Measurements from ENCODE around the gene MST1R.

MST1R gene

DNA sequence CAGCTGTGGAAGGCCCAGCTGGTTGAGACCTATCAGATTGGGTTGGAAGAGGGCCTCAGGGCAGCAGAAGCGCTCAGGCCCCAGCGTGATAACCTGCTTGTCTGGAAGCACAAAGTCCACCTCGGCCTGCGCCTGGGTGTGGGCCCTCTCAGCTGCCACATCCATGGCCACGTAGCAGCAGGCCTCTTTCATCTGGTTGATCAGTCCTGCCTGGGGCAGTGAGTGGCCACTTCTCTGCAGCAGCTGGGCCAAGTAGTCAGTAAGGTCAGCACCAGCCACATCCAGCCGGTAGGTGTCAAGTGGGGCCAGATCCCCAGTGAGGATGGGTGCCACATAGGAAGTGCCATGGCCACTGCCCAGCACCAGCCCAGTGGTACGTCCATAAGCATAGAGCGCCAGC is 30.1 kb downstream of the MST1R start:
- Histone ChIP-seq H3K9me2 (ENCODE audit: low read depth, low read length) (no peaks in the 10 kb centered on the region), H2AFZ (ENCODE audit: low read length) (no peak overlapping the region), H3K9ac (ENCODE audit: low read length) (no peak overlapping the region), H4K20me1 (ENCODE audit: insufficient read depth, low read length) (no peaks in the 10 kb centered on the region), H3K79me2 (ENCODE audit: insufficient read depth, low read length) (no peaks in the 10 kb centered on the region), H3K36me3 (ENCODE audit: insufficient read depth, low read length) (no peaks in the 10 kb centered on the region), H3K4me2 (ENCODE audit: low read length) (no peak overlapping the region), H3F3A (ENCODE audit: insufficient read depth, low read length) (no peaks in the 10 kb centered on the region), H3K27me3 (ENCODE audit: insufficient read depth, low read length) (no peaks in the 10 kb centered on the region), H3K9me3 (ENCODE audit: low read length) (no peaks in the 10 kb centered on the region), H3K4me1 (ENCODE audit: insufficient read depth, low read length, severe bottlenecking) (peaks cover 8% of the 10 kb centered on the region), H3K4me3 (ENCODE audit: low read depth, low read length, poor library complexity, severe bottlenecking) (no peak overlapping the region), H3K27ac (ENCODE audit: low read depth, low read length, poor library complexity, severe bottlenecking) (no peak overlapping the region)
- no peak for TF ChIP-seq EZH2 (IDR thresholded peaks at IDR 0.05; ENCODE audit: borderline replicate concordance, low read length)
- TF ChIP-seq, protein P1, sequence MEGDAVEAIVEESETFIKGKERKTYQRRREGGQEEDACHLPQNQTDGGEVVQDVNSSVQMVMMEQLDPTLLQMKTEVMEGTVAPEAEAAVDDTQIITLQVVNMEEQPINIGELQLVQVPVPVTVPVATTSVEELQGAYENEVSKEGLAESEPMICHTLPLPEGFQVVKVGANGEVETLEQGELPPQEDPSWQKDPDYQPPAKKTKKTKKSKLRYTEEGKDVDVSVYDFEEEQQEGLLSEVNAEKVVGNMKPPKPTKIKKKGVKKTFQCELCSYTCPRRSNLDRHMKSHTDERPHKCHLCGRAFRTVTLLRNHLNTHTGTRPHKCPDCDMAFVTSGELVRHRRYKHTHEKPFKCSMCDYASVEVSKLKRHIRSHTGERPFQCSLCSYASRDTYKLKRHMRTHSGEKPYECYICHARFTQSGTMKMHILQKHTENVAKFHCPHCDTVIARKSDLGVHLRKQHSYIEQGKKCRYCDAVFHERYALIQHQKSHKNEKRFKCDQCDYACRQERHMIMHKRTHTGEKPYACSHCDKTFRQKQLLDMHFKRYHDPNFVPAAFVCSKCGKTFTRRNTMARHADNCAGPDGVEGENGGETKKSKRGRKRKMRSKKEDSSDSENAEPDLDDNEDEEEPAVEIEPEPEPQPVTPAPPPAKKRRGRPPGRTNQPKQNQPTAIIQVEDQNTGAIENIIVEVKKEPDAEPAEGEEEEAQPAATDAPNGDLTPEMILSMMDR (IDR thresholded peaks at IDR 0.05; ENCODE audit: low read length): no peak

DNA sequence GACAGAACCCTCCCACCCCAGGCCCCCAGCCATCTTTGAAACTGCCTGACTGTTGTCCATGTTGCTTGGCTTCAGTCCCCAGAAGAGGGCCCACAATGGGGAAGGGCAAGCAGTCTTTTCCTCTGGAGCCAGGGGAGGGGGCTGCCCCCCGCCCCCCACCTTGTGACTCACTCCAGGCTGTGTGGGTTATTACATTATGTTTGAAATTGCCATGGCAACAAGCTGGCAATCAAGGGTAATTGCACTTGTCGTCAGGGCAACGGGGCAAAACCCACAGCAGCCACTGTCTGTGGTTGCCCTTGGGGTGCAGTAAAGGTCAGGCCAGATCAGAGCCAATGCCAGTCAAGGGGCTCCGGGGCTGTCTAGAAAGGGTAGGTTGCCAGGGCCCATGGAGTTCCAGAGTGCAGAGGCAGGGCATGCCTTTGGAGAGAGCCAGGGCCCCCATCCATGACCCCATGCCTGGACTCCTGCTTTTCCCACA is 30.8 kb downstream of the MST1R start:
- Histone ChIP-seq H3K36me3 (ENCODE audit: insufficient read depth, low read length) (no peaks in the 10 kb centered on the region), H3K9me2 (ENCODE audit: low read depth, low read length) (no peaks in the 10 kb centered on the region), H3K79me2 (ENCODE audit: insufficient read depth, low read length) (no peaks in the 10 kb centered on the region), H3K27me3 (ENCODE audit: insufficient read depth, low read length) (no peaks in the 10 kb centered on the region), H2AFZ (ENCODE audit: low read length) (no peak overlapping the region), H3K9ac (ENCODE audit: low read length) (no peak overlapping the region), H3K4me1 (ENCODE audit: insufficient read depth, low read length, severe bottlenecking) (peaks cover 8% of the 10 kb centered on the region), H3K27ac (ENCODE audit: low read depth, low read length, poor library complexity, severe bottlenecking) (no peak overlapping the region), H3K4me3 (ENCODE audit: low read depth, low read length, poor library complexity, severe bottlenecking) (no peak overlapping the region), H3K4me2 (ENCODE audit: low read length) (no peak overlapping the region), H4K20me1 (ENCODE audit: insufficient read depth, low read length) (no peaks in the 10 kb centered on the region), H3F3A (ENCODE audit: insufficient read depth, low read length) (no peaks in the 10 kb centered on the region), H3K9me3 (ENCODE audit: low read length) (no peaks in the 10 kb centered on the region)
- TF ChIP-seq, protein P1 (IDR thresholded peaks at IDR 0.05; ENCODE audit: low read length): no peak
- no peak for TF ChIP-seq EZH2 (IDR thresholded peaks at IDR 0.05; ENCODE audit: borderline replicate concordance, low read length)

DNA sequence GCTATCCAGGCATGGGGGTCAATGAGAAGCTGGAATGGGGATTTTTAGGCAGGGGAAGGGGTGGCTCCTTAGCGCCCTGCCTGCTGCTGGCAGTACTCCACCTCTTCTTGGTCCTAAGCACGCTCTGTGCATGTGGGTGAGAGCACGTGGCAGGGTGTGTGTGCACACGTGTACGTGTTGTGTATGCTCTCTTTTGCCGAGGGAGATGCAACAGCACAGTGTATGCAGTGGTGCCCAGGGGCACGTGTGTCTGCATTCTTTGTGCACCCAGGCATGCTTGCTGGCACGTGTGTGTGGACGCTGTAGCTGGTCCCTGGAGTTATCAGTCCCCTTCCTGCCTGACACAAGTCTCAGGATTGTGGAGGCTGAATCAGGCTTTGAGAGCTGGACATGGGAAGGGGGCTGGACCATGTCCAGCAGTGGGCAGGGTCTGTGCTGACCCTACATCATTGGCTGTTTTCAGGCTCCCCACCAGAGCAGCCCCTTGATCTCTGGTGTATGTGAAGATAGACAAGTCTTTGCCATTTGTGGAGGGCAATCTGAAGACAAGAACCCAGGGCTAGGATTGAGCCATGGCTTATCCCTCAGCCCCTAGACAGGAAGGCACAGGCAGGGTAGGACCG is 32.0 kb downstream of the MST1R start:
- Histone ChIP-seq H3K27ac (ENCODE audit: low read depth, low read length, poor library complexity, severe bottlenecking) (no peak overlapping the region), H4K20me1 (ENCODE audit: insufficient read depth, low read length) (no peaks in the 10 kb centered on the region), H3K9ac (ENCODE audit: low read length) (no peak overlapping the region), H3K79me2 (ENCODE audit: insufficient read depth, low read length) (no peaks in the 10 kb centered on the region), H2AFZ (ENCODE audit: low read length) (no peak overlapping the region), H3K27me3 (ENCODE audit: insufficient read depth, low read length) (no peaks in the 10 kb centered on the region), H3K9me2 (ENCODE audit: low read depth, low read length) (no peaks in the 10 kb centered on the region), H3K36me3 (ENCODE audit: insufficient read depth, low read length) (no peaks in the 10 kb centered on the region), H3K4me1 (ENCODE audit: insufficient read depth, low read length, severe bottlenecking) (peaks cover 8% of the 10 kb centered on the region), H3K9me3 (ENCODE audit: low read length) (no peaks in the 10 kb centered on the region), H3K4me2 (ENCODE audit: low read length) (no peak overlapping the region), H3F3A (ENCODE audit: insufficient read depth, low read length) (no peaks in the 10 kb centered on the region), H3K4me3 (ENCODE audit: low read depth, low read length, poor library complexity, severe bottlenecking) (no peak overlapping the region)
- no peak for TF ChIP-seq EZH2 (IDR thresholded peaks at IDR 0.05; ENCODE audit: borderline replicate concordance, low read length)
- TF ChIP-seq, protein P1 (IDR thresholded peaks at IDR 0.05; ENCODE audit: low read length): no peak
